ENCODE results near the gene PXMP2. TPM values are rescaled to one million over a fixed set of nuclear protein-coding genes. Genes with fewer than 3 reads are reported as not detected.

PXMP2 gene
- polyA plus RNA-seq, 1 experiment: 22.3 TPM

- TF ChIP-seq CTCF (IDR thresholded peaks at IDR 0.05; ENCODE audit: insufficient read depth, low read depth, low read length): no peak
- no peak for DNase-seq (ENCODE audit: low read depth)
- Histone ChIP-seq H3K4me3 (ENCODE audit: low read depth, low read length) (no peak overlapping the region), H3K36me3 (ENCODE audit: control insufficient read depth, insufficient read depth, low read length) (peaks cover 20% of the 10 kb centered on the region), H3K27me3 (ENCODE audit: control insufficient read depth, insufficient read depth, low read length) (no peaks in the 10 kb centered on the region)
- POLR2A ChIA-PET: no interaction called here
- CTCF ChIA-PET: interaction anchor here (0.7 kb wide), 1 partner anchor 26 kb away, joined by 3 read pairs; no protein-coding TSS in a partner anchor
Observed at GRCh38 chr12:132640936-132641335, 46.5 kb upstream of the PXMP2 start.

- no peak for TF ChIP-seq CTCF (IDR thresholded peaks at IDR 0.05; ENCODE audit: insufficient read depth, low read depth, low read length)
- Histone ChIP-seq H3K36me3 (ENCODE audit: control insufficient read depth, insufficient read depth, low read length) (peaks cover 20% of the 10 kb centered on the region), H3K27me3 (ENCODE audit: control insufficient read depth, insufficient read depth, low read length) (no peaks in the 10 kb centered on the region), H3K4me3 (ENCODE audit: low read depth, low read length) (no peak overlapping the region)
- DNase-seq (ENCODE audit: low read depth): no peak
- ChIA-PET CTCF (interaction anchor here (0.7 kb wide), 1 partner anchor 27 kb away, joined by 3 read pairs; no protein-coding TSS in a partner anchor), POLR2A (no interaction called here)
Observed at GRCh38 chr12:132641811-132642650, 45.4 kb upstream of the PXMP2 start.

GRCh38 chr12:132642846-132643835 lies 44.2 kb upstream of the PXMP2 start:
- Histone ChIP-seq H3K27me3 (ENCODE audit: control insufficient read depth, insufficient read depth, low read length) (no peaks in the 10 kb centered on the region), H3K36me3 (ENCODE audit: control insufficient read depth, insufficient read depth, low read length) (peaks cover 17% of the 10 kb centered on the region), H3K4me3 (ENCODE audit: low read depth, low read length) (no peak overlapping the region)
- DNase-seq (ENCODE audit: low read depth): no peak
- TF ChIP-seq CTCF (IDR thresholded peaks at IDR 0.05; ENCODE audit: insufficient read depth, low read depth, low read length): no peak
- ChIA-PET CTCF (no interaction called here), POLR2A (no interaction called here)

- Histone ChIP-seq H3K36me3 (ENCODE audit: control insufficient read depth, insufficient read depth, low read length) (peaks cover 20% of the 10 kb centered on the region), H3K4me3 (ENCODE audit: low read depth, low read length) (no peak overlapping the region), H3K27me3 (ENCODE audit: control insufficient read depth, insufficient read depth, low read length) (no peaks in the 10 kb centered on the region)
- DNase-seq (ENCODE audit: low read depth): no peak
- no peak for TF ChIP-seq CTCF (IDR thresholded peaks at IDR 0.05; ENCODE audit: insufficient read depth, low read depth, low read length)
- POLR2A ChIA-PET: no interaction called here
- CTCF ChIA-PET: no interaction called here
Observed at GRCh38 chr12:132646850-132647249, 40.5 kb upstream of the PXMP2 start.

- POLR2A ChIA-PET: no interaction called here
- H3K4me3 ChIP-seq (ENCODE audit: low read depth, low read length): no peak overlapping the region
- H3K36me3 ChIP-seq (ENCODE audit: control insufficient read depth, insufficient read depth, low read length): peaks cover 14% of the 10 kb centered on the region
- TF ChIP-seq CTCF (IDR thresholded peaks at IDR 0.05; ENCODE audit: insufficient read depth, low read depth, low read length): no peak
- H3K27me3 ChIP-seq (ENCODE audit: control insufficient read depth, insufficient read depth, low read length): no peaks in the 10 kb centered on the region
- CTCF ChIA-PET: interaction anchor here (3.4 kb wide), 1 partner anchor 9 kb away, joined by 15 read pairs; no protein-coding TSS in a partner anchor
- no peak for DNase-seq (ENCODE audit: low read depth)
Observed at GRCh38 chr12:132647858-132648257, 39.5 kb upstream of the PXMP2 start.

All from BJ (cell line).